Keratinocyte (primary cell): Measurements from ENCODE around the gene ZNF385A. TPM values are rescaled to one million over a fixed set of nuclear protein-coding genes. Genes with fewer than 3 reads are reported as not detected.

Experiments used
- DNase-seq: peaks from one replicate; pipeline ENCODE4 v3.0.0-alpha.2; 2011; ENCODE audit warnings: low read depth, missing footprints, low spot score
- FAIRE-seq: peaks from 2 replicates; lab custom pipeline; 2011; peaks lifted over from hg19 to GRCh38; lab: Jason Lieb, UNC
- H2AFZ ChIP-seq: 2 replicates; pipeline ENCODE4 v1.6.0; 2012; ENCODE audit warnings: low read length, control low read depth, inconsistent platforms; ENCODE audit not compliant: control insufficient read depth
- H3K27ac ChIP-seq: 2 replicates; pipeline ENCODE4 v1.5.1; 2011; ENCODE audit warnings: low read length; ENCODE audit not compliant: control insufficient read depth, insufficient read depth
- H3K27me3 ChIP-seq: 3 replicates; pipeline ENCODE4 v1.6.0; 2011; ENCODE audit warnings: low read length; ENCODE audit not compliant: control insufficient read depth, insufficient read depth; ENCODE audit errors: extremely low read depth
- H3K36me3 ChIP-seq, 2 experiments: 2 replicates in 1 of 2; 3 replicates in 1 of 2; pipeline ENCODE4 v1.5.1; 2011; ENCODE audit warnings: low read length in 2 of 2, mild to moderate bottlenecking in 1 of 2; ENCODE audit not compliant: control insufficient read depth in 2 of 2, insufficient read depth in 2 of 2; ENCODE audit errors: extremely low read depth in 1 of 2
- H3K4me1 ChIP-seq: 3 replicates; pipeline ENCODE4 v1.5.1; 2011; ENCODE audit warnings: low read length; ENCODE audit not compliant: control insufficient read depth, insufficient read depth; ENCODE audit errors: extremely low read depth
- H3K4me2 ChIP-seq: 3 replicates; pipeline ENCODE4 v1.6.0; 2011; ENCODE audit warnings: low read depth, low read length; ENCODE audit not compliant: control insufficient read depth, insufficient read depth; ENCODE audit errors: extremely low read depth
- H3K4me3 ChIP-seq, 3 experiments: fragments of 200-600 bp in 1 of 3; sonication (generic) in 1 of 3; 2 replicates in 2 of 3; 3 replicates in 1 of 3; pipeline ENCODE4 v1.5.1; 2011 to 2016; ENCODE audit warnings: low read length in 3 of 3, mild to moderate bottlenecking in 3 of 3, control low read depth in 2 of 3, inconsistent platforms in 1 of 3, low read depth in 1 of 3, mixed read lengths in 1 of 3, mixed run types in 1 of 3, moderate library complexity in 1 of 3; ENCODE audit not compliant: control insufficient read depth in 2 of 3, insufficient read depth in 2 of 3; ENCODE audit errors: extremely low read depth in 1 of 3
- H3K79me2 ChIP-seq: 2 replicates; pipeline ENCODE4 v1.6.0; 2012; ENCODE audit warnings: low read length; ENCODE audit not compliant: control insufficient read depth, insufficient read depth
- H3K9ac ChIP-seq: 3 replicates; pipeline ENCODE4 v1.6.0; 2011; ENCODE audit warnings: low read length; ENCODE audit not compliant: control insufficient read depth, insufficient read depth; ENCODE audit errors: extremely low read depth
- H3K9me1 ChIP-seq: 3 replicates; pipeline ENCODE4 v1.6.0; 2011; ENCODE audit warnings: low read length; ENCODE audit not compliant: control insufficient read depth, insufficient read depth; ENCODE audit errors: extremely low read depth
- H3K9me3 ChIP-seq: 2 replicates; pipeline ENCODE4 v1.5.1; 2012; ENCODE audit warnings: low read depth, low read length; ENCODE audit not compliant: control insufficient read depth
- H4K20me1 ChIP-seq: 3 replicates; pipeline ENCODE4 v1.6.0; 2011; ENCODE audit warnings: low read length; ENCODE audit not compliant: control insufficient read depth, insufficient read depth; ENCODE audit errors: extremely low read depth
- CTCF ChIP-seq, 3 experiments: IDR thresholded peaks in 1 of 3; conservative IDR thresholded peaks in 1 of 3; optimal IDR thresholded peaks in 1 of 3; 2 replicates in 2 of 3; 3 replicates in 1 of 3; pipeline versions ENCODE3 to v1.5.1; 2011; ENCODE audit warnings: low read length in 3 of 3, mild to moderate bottlenecking in 3 of 3, moderate library complexity in 2 of 3, control low read depth in 1 of 3, inconsistent platforms in 1 of 3; ENCODE audit not compliant: insufficient read depth in 2 of 3; ENCODE audit errors: extremely low read depth in 1 of 3
- EZH2 ChIP-seq: IDR thresholded peaks from one replicate; pipeline ENCODE4 v1.6.1; 2012; ENCODE audit warnings: inconsistent platforms, mild to moderate bottlenecking, low read length, moderate library complexity
- dilution Hi-C: fragments of 300-500 bp; cut with MboI; formaldehyde crosslinking; loops from one replicate; pipeline ENCODE4 v1.7.0; 2020; ENCODE audit warnings: low sequenced_read_pairs; ENCODE audit not compliant: extremely low pct_ligation_motif_present
- polyA plus RNA-seq, 5 experiments: library from polyadenylated mRNA; depleted of rRNA in 3 of 5; stranded (reverse) in 3 of 5; stranded (forward) in 1 of 5; unstranded in 1 of 5; fragments of >200 nt; gene quantifications; 1 replicate in 1 of 5; 2 replicates in 3 of 5; 3 replicates in 1 of 5; pipeline versions ENCODE4 v1.2.1 to v1.2.3, GENCODE V29; 2011 to 2012; ENCODE audit warnings: missing spikeins in 2 of 5, low read depth in 1 of 5, low replicate concordance in 1 of 5

ZNF385A gene
- polyA plus RNA-seq, 1 donor (not counting 4 experiments of a cell fraction or from before 2014, with no cell fraction given) = 11.4 TPM

GRCh38 chr12:54389607-54390175 lies 5.2 kb upstream of the ZNF385A start:
- Histone ChIP-seq H3K9me1 (peaks cover 3% of the 10 kb centered on the region), H3K9me3 (no peaks in the 10 kb centered on the region), H3K79me2 (peaks cover 58% of the 10 kb centered on the region), H3K9ac (peak overlapping the region; percentile 85), H2AFZ (no peak overlapping the region), H3K27ac (peak overlapping the region; percentile 81), H3K27me3 (no peaks in the 10 kb centered on the region), H4K20me1 (peaks cover 5% of the 10 kb centered on the region), H3K4me2 (peak overlapping the region; percentile 95), H3K4me1 (peaks cover 73% of the 10 kb centered on the region), H3K4me3 (peak overlapping the region; percentile 83 to 96 (median 88)), H3K36me3 (peaks cover 3 to 15% of the 10 kb centered on the region in 2 experiments)
- no peak for TF ChIP-seq EZH2
- no peak for TF ChIP-seq CTCF (optimal IDR thresholded peaks at IDR 0.05 in 1 of 3, IDR thresholded peaks at IDR 0.05 in 1 of 3, conservative IDR thresholded peaks at IDR 0.05 in 1 of 3; ENCODE audit: extremely low read depth in 1 of 3, insufficient read depth in 2 of 3, low read length in 3 of 3)
- no peak for FAIRE-seq
- no peak for DNase-seq
- dilution Hi-C loops = no loop called here

- Histone ChIP-seq H4K20me1 (peaks cover 5% of the 10 kb centered on the region), H3K27ac (peak overlapping the region; percentile 29), H3K9me3 (no peaks in the 10 kb centered on the region), H2AFZ (no peak overlapping the region), H3K27me3 (no peaks in the 10 kb centered on the region), H3K9me1 (peaks cover 3% of the 10 kb centered on the region), H3K4me2 (peak overlapping the region; percentile 95), H3K4me3 (peak overlapping the region; percentile 83 to 96 (median 88)), H3K4me1 (peaks cover 68% of the 10 kb centered on the region), H3K9ac (peak overlapping the region; percentile 85), H3K79me2 (peaks cover 63% of the 10 kb centered on the region), H3K36me3 (peaks cover 5 to 12% of the 10 kb centered on the region in 2 experiments)
- dilution Hi-C loops = no loop called here
- TF ChIP-seq EZH2 (no peak), CTCF (optimal IDR thresholded peaks at IDR 0.05 in 1 of 3, IDR thresholded peaks at IDR 0.05 in 1 of 3, conservative IDR thresholded peaks at IDR 0.05 in 1 of 3; ENCODE audit: extremely low read depth in 1 of 3, insufficient read depth in 2 of 3, low read length in 3 of 3) (no peak)
- FAIRE-seq (no peak), DNase-seq (no peak)
These were observed 4.6 kb upstream of the ZNF385A start for GRCh38 chr12:54389134-54389508.
